HG03097 (cell line): ENCODE results near the gene RCN1.

ENCODE experiments used
- ATAC-seq: cut with Tn5 transposase; IDR thresholded peaks from one replicate; pipeline ENCODE4 v1.9.1; 2021; ENCODE audit not compliant: unreplicated experiment, low FRiP score

The RCN1 gene

GRCh38 chr11:32151027-32151426 lies 60.2 kb downstream of the RCN1 start:
- ATAC-seq = no peak

- ATAC-seq = no peak
These were observed 61.3 kb downstream of the RCN1 start for GRCh38 chr11:32152216-32152615.

DNA sequence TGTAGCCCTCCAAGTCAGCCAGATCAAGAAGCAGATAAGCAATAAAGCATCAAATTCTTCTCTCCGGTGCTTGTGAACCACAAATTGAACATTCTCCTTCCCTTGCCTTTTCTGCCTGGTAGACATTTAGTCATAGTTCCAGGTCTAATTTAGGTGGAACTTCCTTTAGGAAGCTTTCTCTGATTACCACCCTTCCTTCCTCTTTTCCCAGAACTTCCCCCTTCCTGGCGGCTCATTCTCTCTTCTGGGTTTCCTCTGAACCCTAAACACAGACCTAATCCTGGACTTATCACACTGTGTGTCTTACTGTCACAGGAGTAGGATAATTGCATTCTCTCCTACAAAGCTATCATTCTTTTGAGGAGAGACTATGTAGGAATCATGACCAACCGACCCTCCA lies 61.9 kb downstream of the RCN1 start:
- ATAC-seq = no peak

- peak; percentile 43 for ATAC-seq
These were observed 62.9 kb downstream of the RCN1 start for GRCh38 chr11:32153747-32154146.

DNA sequence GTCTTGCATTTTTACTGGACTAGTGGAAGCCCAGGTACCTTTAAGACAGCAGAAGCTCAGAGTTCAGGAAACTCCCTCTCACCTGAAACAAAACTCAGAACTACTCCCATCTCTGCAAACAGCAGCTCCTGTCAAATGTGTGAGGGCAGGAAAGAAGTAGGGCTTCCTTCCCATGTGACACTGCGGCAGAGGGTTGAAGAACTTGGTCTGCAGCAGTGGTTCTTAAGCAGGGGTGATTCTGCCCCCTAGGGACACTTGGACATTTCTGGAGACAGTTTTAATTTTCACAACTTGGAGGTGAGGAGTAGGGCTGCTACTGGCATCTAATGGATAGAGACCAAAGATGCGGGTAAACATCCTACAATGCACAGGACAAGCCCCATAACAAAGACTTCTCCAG lies 63.4 kb downstream of the RCN1 start:
- peak; percentile 35 for ATAC-seq
